Vagina (tissue), 2 donors: ENCODE results near the gene CNGB1. TPM values are rescaled to one million over a fixed set of nuclear protein-coding genes. Genes with fewer than 3 reads are reported as not detected.
"Not testable (repeated sequence)": the region's sequence is repeated elsewhere in the genome, so short reads cannot be mapped to it uniquely, and the experiment has no call there.

Source experiments
- DNase-seq, 2 donors: peaks; one replicate each; pipeline ENCODE4 v3.0.0-alpha.2; 2017; ENCODE audit errors: extremely low spot score in 2 of 2
- H3K27ac ChIP-seq: fragments of 200-600 bp; sonication (generic); one replicate; pipeline ENCODE4 v1.5.1; 2019
- H3K27me3 ChIP-seq: fragments of 200-600 bp; sonication (generic); one replicate; pipeline ENCODE4 v1.5.1; 2019
- H3K36me3 ChIP-seq, 2 donors: fragments of 200-600 bp; sonication (generic); one replicate each; pipeline ENCODE4 v1.5.1; 2017 to 2019
- H3K4me1 ChIP-seq: fragments of 200-600 bp; sonication (generic); one replicate; pipeline ENCODE4 v1.5.1; 2019
- H3K4me3 ChIP-seq, 2 donors: fragments of 200-600 bp; sonication (generic); 1 replicate in 1 of 2; 2 replicates in 1 of 2; pipeline ENCODE4 v1.5.1; 2016 to 2019
- H3K9me3 ChIP-seq: fragments of 200-600 bp; sonication (generic); one replicate; pipeline ENCODE4 v1.5.1; 2019
- POLR2A ChIP-seq, 2 donors: fragments of 450-650 bp; IDR thresholded peaks; one replicate each; pipeline ENCODE4 v1.6.1; 2017; ENCODE audit warnings: antibody characterized with exemption in 2 of 2, mild to moderate bottlenecking in 2 of 2, moderate library complexity in 2 of 2
- POLR2AphosphoS5 ChIP-seq, 2 donors: sonication (generic); formaldehyde crosslinking; IDR thresholded peaks; one replicate each; pipeline ENCODE4 v1.9.0; 2017; ENCODE audit warnings: antibody characterized with exemption in 2 of 2, mild to moderate bottlenecking in 2 of 2, low read depth in 1 of 2; ENCODE audit not compliant: insufficient read depth in 1 of 2
- intact Hi-C: fragments of 100-400 bp; cut with DNase I; formaldehyde crosslinking; loops from one replicate; pipeline ENCODE4 v1.15.1; 2023
- total RNA-seq: library from RNA; depleted of rRNA; stranded (reverse); fragments of >200 nt; gene quantifications from one replicate; pipeline ENCODE4 v1.2.3, GENCODE V29; 2016
- TF ChIP-seq, protein P1 (sequence below), 3 experiments: fragments of 450-650 bp in 2 of 3; fragments of 200-600 bp in 1 of 3; sonication (generic) in 1 of 3; IDR thresholded peaks; one replicate each; pipeline ENCODE4 v1.5.1; 2017 to 2019; ENCODE audit warnings: antibody characterized with exemption in 3 of 3, mild to moderate bottlenecking in 2 of 3, moderate library complexity in 2 of 3

Gene CNGB1
- total RNA-seq, 1 donor from 2014 or later: not detected

DNA sequence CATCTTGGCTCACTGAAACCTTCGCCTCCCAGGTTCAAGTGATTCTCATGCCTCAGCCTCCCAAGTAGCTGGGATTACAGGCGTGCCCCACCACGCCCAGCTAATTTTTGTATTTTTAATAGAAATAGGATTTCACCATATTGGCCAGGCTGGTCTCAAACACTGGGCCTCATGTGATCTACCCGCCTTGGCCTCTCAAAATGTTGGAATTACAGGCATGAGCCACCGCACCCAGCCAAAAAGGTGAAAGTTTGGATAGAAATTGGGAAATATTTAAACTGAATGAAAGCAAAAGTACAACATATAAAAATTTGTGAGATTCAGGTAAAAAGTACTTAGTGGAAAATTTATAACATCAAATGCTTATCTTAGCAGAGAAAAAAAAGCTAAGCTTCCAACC, 115.7 kb downstream of the CNGB1 start:
- DNase-seq: no peak
- TF ChIP-seq POLR2AphosphoS5 (IDR thresholded peaks at IDR 0.05; ENCODE audit: insufficient read depth in 1 of 2, low read depth in 1 of 2) (no peak), POLR2A (IDR thresholded peaks at IDR 0.05) (no peak)
- Histone ChIP-seq H3K27me3 (no peaks in the 10 kb centered on the region), H3K36me3 (no peaks in the 10 kb centered on the region), H3K9me3 (no peaks in the 10 kb centered on the region), H3K4me1 (no peaks in the 10 kb centered on the region), H3K4me3 (no peak overlapping the region), H3K27ac (no peak overlapping the region)
- intact Hi-C loops: no loop called here

DNA sequence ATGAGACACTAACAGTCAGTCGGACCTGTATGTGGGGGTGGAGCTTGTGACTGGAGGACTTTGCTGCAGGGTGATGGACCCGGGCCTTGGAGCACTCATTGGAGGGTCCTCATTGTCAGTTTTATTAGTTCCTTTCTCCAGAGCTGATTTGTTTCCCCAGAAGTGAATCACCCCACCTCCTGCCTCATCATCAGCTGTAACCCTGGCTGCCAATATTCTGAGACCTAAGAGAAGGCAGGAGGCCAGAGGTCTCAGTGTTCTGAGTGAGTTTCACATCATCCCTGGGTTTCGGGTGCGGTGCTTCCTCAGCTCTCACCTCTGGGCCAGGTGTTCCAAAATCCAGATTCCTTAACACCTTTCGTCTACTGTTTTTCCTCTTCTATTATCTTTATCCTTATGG, 118.7 kb downstream of the CNGB1 start:
- no peak overlapping the region for H3K4me3 ChIP-seq
- no peaks in the 10 kb centered on the region for H3K27me3 ChIP-seq
- H3K27ac ChIP-seq: no peak overlapping the region
- intact Hi-C loops: no loop called here
- H3K36me3 ChIP-seq: no peaks in the 10 kb centered on the region
- TF ChIP-seq POLR2A (IDR thresholded peaks at IDR 0.05) (no peak), POLR2AphosphoS5 (IDR thresholded peaks at IDR 0.05; ENCODE audit: insufficient read depth in 1 of 2, low read depth in 1 of 2) (no peak)
- TF ChIP-seq, protein P1, sequence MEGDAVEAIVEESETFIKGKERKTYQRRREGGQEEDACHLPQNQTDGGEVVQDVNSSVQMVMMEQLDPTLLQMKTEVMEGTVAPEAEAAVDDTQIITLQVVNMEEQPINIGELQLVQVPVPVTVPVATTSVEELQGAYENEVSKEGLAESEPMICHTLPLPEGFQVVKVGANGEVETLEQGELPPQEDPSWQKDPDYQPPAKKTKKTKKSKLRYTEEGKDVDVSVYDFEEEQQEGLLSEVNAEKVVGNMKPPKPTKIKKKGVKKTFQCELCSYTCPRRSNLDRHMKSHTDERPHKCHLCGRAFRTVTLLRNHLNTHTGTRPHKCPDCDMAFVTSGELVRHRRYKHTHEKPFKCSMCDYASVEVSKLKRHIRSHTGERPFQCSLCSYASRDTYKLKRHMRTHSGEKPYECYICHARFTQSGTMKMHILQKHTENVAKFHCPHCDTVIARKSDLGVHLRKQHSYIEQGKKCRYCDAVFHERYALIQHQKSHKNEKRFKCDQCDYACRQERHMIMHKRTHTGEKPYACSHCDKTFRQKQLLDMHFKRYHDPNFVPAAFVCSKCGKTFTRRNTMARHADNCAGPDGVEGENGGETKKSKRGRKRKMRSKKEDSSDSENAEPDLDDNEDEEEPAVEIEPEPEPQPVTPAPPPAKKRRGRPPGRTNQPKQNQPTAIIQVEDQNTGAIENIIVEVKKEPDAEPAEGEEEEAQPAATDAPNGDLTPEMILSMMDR (IDR thresholded peaks at IDR 0.05): no peak
- H3K4me1 ChIP-seq: no peaks in the 10 kb centered on the region
- H3K9me3 ChIP-seq: no peaks in the 10 kb centered on the region
- no peak for DNase-seq

DNA sequence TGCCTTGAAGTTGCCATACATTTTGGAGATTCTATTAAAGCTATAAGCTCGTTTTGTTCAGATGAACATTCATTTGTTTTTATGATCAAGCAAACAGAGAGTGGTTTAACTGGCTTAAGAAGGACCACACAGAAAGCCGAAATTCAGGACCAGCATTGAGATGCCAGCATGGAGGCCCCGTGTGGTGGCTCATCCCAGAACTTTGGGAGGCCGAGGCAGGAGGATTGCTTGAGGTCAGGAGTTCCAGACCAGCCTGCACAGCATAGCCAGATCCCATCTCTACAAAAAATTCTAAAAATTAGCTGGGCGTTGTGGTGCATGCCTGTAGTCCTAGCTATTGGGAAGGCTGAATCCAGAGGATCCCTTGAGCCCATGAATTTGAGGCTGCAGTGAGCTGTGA, 122.7 kb downstream of the CNGB1 start:
- no peak overlapping the region for H3K4me3 ChIP-seq
- TF ChIP-seq, protein P1 (IDR thresholded peaks at IDR 0.05): no peak
- TF ChIP-seq POLR2A (IDR thresholded peaks at IDR 0.05) (no peak), POLR2AphosphoS5 (IDR thresholded peaks at IDR 0.05; ENCODE audit: insufficient read depth in 1 of 2, low read depth in 1 of 2) (no peak)
- no peaks in the 10 kb centered on the region for H3K9me3 ChIP-seq
- intact Hi-C loops: no loop called here
- H3K27me3 ChIP-seq: no peaks in the 10 kb centered on the region
- H3K4me1 ChIP-seq: no peaks in the 10 kb centered on the region
- H3K27ac ChIP-seq: no peak overlapping the region
- DNase-seq: no peak
- no peaks in the 10 kb centered on the region for H3K36me3 ChIP-seq

DNA sequence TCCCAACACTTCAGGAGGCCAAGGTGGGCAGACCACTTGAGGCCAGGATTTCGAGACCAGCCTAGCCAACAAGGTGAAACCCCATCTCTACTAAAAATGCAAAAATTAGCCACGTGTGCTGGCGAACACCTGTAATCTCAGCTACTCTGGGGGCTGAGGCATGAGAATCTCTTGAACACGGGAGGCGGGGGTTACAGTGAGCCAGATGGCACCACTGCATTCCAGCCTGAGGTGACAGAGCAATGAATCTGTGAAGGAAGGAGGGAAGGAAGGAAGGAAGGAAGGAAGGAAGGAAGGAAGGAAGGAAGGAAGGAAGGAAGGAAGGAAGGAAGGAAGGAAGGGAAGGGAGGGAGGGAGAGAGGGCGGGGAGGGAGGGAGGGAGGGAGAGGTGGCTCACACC, 124.0 kb downstream of the CNGB1 start:
- H3K9me3 ChIP-seq, intact Hi-C loops, H3K27ac ChIP-seq, H3K27me3 ChIP-seq, H3K4me1 ChIP-seq, DNase-seq, H3K4me3 ChIP-seq, H3K36me3 ChIP-seq: not testable (repeated sequence)

DNA sequence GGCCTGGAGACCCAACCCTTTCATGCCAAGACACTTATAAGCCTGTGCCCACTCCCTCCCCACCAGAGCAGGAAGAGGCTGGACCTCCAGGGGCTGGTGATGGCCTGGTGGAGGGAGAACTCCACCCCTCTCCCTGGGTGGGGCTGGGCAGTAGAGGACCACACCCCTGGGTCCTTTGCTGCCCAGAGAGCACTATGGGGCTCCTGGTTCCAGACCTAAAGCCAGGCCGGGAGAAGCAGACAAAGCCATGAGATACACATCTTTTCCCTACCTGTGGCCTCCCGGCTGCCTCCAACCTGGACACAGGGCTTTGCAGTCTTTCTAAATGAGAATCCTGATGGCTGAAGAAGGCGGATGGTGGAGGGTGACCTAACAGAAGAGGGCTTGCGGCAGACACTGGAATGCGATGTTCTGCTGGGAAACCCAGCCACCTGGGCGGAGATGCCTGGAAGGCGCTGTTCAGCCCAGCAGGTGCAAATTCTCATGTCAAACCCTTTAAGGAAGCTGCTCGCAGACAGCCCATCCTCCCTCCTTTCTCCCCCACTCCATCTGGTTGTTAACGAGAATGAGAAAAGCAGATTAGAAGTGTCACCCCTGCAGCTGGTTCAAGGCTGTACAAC, 124.7 kb downstream of the CNGB1 start:
- no peak overlapping the region for H3K4me3 ChIP-seq
- no peaks in the 10 kb centered on the region for H3K36me3 ChIP-seq
- no peaks in the 10 kb centered on the region for H3K9me3 ChIP-seq
- intact Hi-C loops: no loop called here
- H3K27ac ChIP-seq: no peak overlapping the region
- no peaks in the 10 kb centered on the region for H3K4me1 ChIP-seq
- no peak for DNase-seq
- TF ChIP-seq POLR2A (IDR thresholded peaks at IDR 0.05) (no peak), POLR2AphosphoS5 (IDR thresholded peaks at IDR 0.05; ENCODE audit: insufficient read depth in 1 of 2, low read depth in 1 of 2) (no peak)
- TF ChIP-seq, protein P1 (IDR thresholded peaks at IDR 0.05): no peak
- H3K27me3 ChIP-seq: no peaks in the 10 kb centered on the region

DNA sequence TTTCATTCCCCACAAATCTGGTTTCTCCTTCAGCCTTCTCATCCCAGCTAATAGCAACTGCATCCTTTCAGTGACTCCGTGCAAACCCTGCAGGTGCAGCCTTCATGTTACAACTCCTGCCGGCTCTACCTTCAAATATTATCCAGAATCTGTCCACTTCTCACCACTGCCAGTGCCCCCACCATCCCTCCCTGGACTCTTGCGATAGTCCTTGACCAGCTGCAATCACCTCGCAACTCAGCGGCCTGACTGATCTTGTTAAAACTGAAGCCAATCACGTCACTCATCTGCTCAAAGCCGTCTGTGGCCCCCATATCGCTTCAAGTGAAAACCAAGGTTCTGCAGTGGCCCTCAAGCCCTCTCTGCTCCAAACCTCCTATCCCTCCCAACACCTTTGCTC, 125.8 kb downstream of the CNGB1 start:
- TF ChIP-seq POLR2A (IDR thresholded peaks at IDR 0.05): no peak
- TF ChIP-seq POLR2AphosphoS5 (IDR thresholded peaks at IDR 0.05; ENCODE audit: insufficient read depth in 1 of 2, low read depth in 1 of 2): no peak
- TF ChIP-seq, protein P1 (IDR thresholded peaks at IDR 0.05): no peak
- no peak for DNase-seq
- H3K27ac ChIP-seq: no peak overlapping the region
- no peaks in the 10 kb centered on the region for H3K4me1 ChIP-seq
- no peaks in the 10 kb centered on the region for H3K27me3 ChIP-seq
- intact Hi-C loops: no loop called here
- no peak overlapping the region for H3K4me3 ChIP-seq
- no peaks in the 10 kb centered on the region for H3K9me3 ChIP-seq
- H3K36me3 ChIP-seq: no peaks in the 10 kb centered on the region
